ENCODE data around the gene USP35. TPM values are rescaled to one million over a fixed set of nuclear protein-coding genes. Genes with fewer than 3 reads are reported as not detected.

USP35 gene
- total RNA-seq, 1 experiment from 2014 or later, result 11.3 TPM

- H3K4me1 ChIP-seq, result no peaks in the 10 kb centered on the region
- ChIA-PET CTCF (interaction anchor here (1.0 kb wide), 1 partner anchor 11 kb away, joined by 8 read pairs; no protein-coding TSS in a partner anchor), POLR2A (no interaction called here)
- Mint-ChIP-seq H3K4me3 (ENCODE audit: unreplicated experiment) (no peak overlapping the region), H3K4me1 (ENCODE audit: low read depth, unreplicated experiment) (no peaks in the 10 kb centered on the region), H3K36me3 (ENCODE audit: insufficient read depth, unreplicated experiment) (peaks cover 5% of the 10 kb centered on the region), H3K27ac (ENCODE audit: unreplicated experiment) (no peak overlapping the region), H3K27me3 (ENCODE audit: insufficient read depth, unreplicated experiment) (no peaks in the 10 kb centered on the region), H3K9me3 (ENCODE audit: unreplicated experiment) (no peaks in the 10 kb centered on the region)
- H3K27me3 ChIP-seq (replicated peaks; ENCODE audit: control insufficient read depth, insufficient read depth, low read length), result no peaks in the 10 kb centered on the region
- intact Hi-C loops (cut with micrococcal nuclease; ENCODE audit: unreplicated experiment), result no loop called here
- no peaks in the 10 kb centered on the region for H3K9me3 ChIP-seq
- BruUV-seq (replicated peaks), result no TSS peak
- TF ChIP-seq CTCF (IDR thresholded peaks at IDR 0.05; ENCODE audit: insufficient read depth in 1 of 2, low read depth in 1 of 2, low read length in 1 of 2, severe bottlenecking in 1 of 2, unreplicated experiment in 1 of 2), result no peak
- no peaks in the 10 kb centered on the region for H3K36me3 ChIP-seq (ENCODE audit: control insufficient read depth, insufficient read depth, low read length)
- no peak overlapping the region for H3K4me3 ChIP-seq (ENCODE audit: low read depth, low read length)
- DNase-seq, result no peak
These were observed 28.2 kb upstream of the USP35 start for GRCh38 chr11:78160557-78160956.

GRCh38 chr11:78161346-78161745 lies 27.4 kb upstream of the USP35 start:
- Mint-ChIP-seq H3K4me3 (ENCODE audit: unreplicated experiment) (no peak overlapping the region), H3K9me3 (ENCODE audit: unreplicated experiment) (no peaks in the 10 kb centered on the region), H3K4me1 (ENCODE audit: low read depth, unreplicated experiment) (no peaks in the 10 kb centered on the region), H3K27ac (ENCODE audit: unreplicated experiment) (no peak overlapping the region), H3K36me3 (ENCODE audit: insufficient read depth, unreplicated experiment) (peaks cover 5% of the 10 kb centered on the region), H3K27me3 (ENCODE audit: insufficient read depth, unreplicated experiment) (no peaks in the 10 kb centered on the region)
- Histone ChIP-seq H3K4me3 (ENCODE audit: low read depth, low read length) (no peak overlapping the region), H3K9me3 (no peaks in the 10 kb centered on the region), H3K27me3 (replicated peaks; ENCODE audit: control insufficient read depth, insufficient read depth, low read length) (no peaks in the 10 kb centered on the region), H3K36me3 (ENCODE audit: control insufficient read depth, insufficient read depth, low read length) (no peaks in the 10 kb centered on the region), H3K4me1 (no peaks in the 10 kb centered on the region)
- no peak for DNase-seq
- BruUV-seq (replicated peaks), result no TSS peak
- intact Hi-C loops (cut with micrococcal nuclease; ENCODE audit: unreplicated experiment), result no loop called here
- POLR2A ChIA-PET, result no interaction called here
- TF ChIP-seq CTCF (IDR thresholded peaks at IDR 0.05; ENCODE audit: insufficient read depth in 1 of 2, low read depth in 1 of 2, low read length in 1 of 2, severe bottlenecking in 1 of 2, unreplicated experiment in 1 of 2), result no peak
- CTCF ChIA-PET, result no interaction called here

- no peak for TF ChIP-seq CTCF (IDR thresholded peaks at IDR 0.05; ENCODE audit: insufficient read depth in 1 of 2, low read depth in 1 of 2, low read length in 1 of 2, severe bottlenecking in 1 of 2, unreplicated experiment in 1 of 2)
- CTCF ChIA-PET, result interaction anchor here (0.6 kb wide), 1 partner anchor 1089 kb away, joined by 4 read pairs; no protein-coding TSS in a partner anchor
- no peaks in the 10 kb centered on the region for H3K36me3 ChIP-seq (ENCODE audit: control insufficient read depth, insufficient read depth, low read length)
- H3K4me3 ChIP-seq (ENCODE audit: low read depth, low read length), result no peak overlapping the region
- BruUV-seq (replicated peaks), result no TSS peak
- H3K36me3 Mint-ChIP-seq (ENCODE audit: insufficient read depth, unreplicated experiment), result peaks cover 5% of the 10 kb centered on the region
- intact Hi-C loops (cut with micrococcal nuclease; ENCODE audit: unreplicated experiment), result no loop called here
- no peaks in the 10 kb centered on the region for H3K9me3 ChIP-seq
- H3K27me3 ChIP-seq (replicated peaks; ENCODE audit: control insufficient read depth, insufficient read depth, low read length), result no peaks in the 10 kb centered on the region
- DNase-seq, result no peak
- no peaks in the 10 kb centered on the region for H3K4me1 Mint-ChIP-seq (ENCODE audit: low read depth, unreplicated experiment)
- H3K27me3 Mint-ChIP-seq (ENCODE audit: insufficient read depth, unreplicated experiment), result no peaks in the 10 kb centered on the region
- no peak overlapping the region for H3K4me3 Mint-ChIP-seq (ENCODE audit: unreplicated experiment)
- H3K27ac Mint-ChIP-seq (ENCODE audit: unreplicated experiment), result no peak overlapping the region
- POLR2A ChIA-PET, result no interaction called here
- no peaks in the 10 kb centered on the region for H3K9me3 Mint-ChIP-seq (ENCODE audit: unreplicated experiment)
- no peaks in the 10 kb centered on the region for H3K4me1 ChIP-seq
These were observed 26.8 kb upstream of the USP35 start for GRCh38 chr11:78161962-78162371.
